Panc1 (cell line): ENCODE measurements around the gene NTRK2. TPM values are rescaled to one million over a fixed set of nuclear protein-coding genes. Genes with fewer than 3 reads are reported as not detected.

Experiments used
- ATAC-seq: fragments of 200-7000 bp; cut with Tn5 transposase; 2 replicates; pipeline ENCODE4 v1.9.1; 2020; ENCODE audit warnings: mild to moderate bottlenecking, moderate library complexity
- BruUV-seq: library from RNA; stranded (reverse); fragments of 400-500 nt; replicated peaks from 2 replicates; lab custom pipeline; 2021; lab: Mats Ljungman, UMichigan
- CTCF ChIA-PET: fragments of 300-600 bp; sonication (Branson Sonifier 250); formaldehyde crosslinking; loops from one replicate; lab custom pipeline; 2022; ENCODE audit warnings: antibody characterized with exemption; lab: Charles Lee
- POLR2A ChIA-PET: fragments of 300-600 bp; sonication (Branson Sonifier 250); formaldehyde crosslinking; loops from one replicate; lab custom pipeline; 2022; ENCODE audit warnings: antibody characterized with exemption; lab: Charles Lee
- DNase-seq: peaks from one replicate; pipeline ENCODE4 v3.0.0-alpha.2; 2010; ENCODE audit warnings: low read depth, low spot score
- H3K27ac ChIP-seq: 2 replicates; pipeline ENCODE4 v1.5.1; 2011; ENCODE audit warnings: mild to moderate bottlenecking, low read length, inconsistent platforms
- H3K27me3 ChIP-seq: fragments of 200-500 bp; sonication (Bioruptor generic); 2 replicates; pipeline ENCODE4 v1.6.0; 2014; ENCODE audit warnings: low read length, inconsistent platforms; ENCODE audit not compliant: control insufficient read depth, insufficient read depth
- H3K36me3 ChIP-seq: fragments of 200-500 bp; sonication (Bioruptor generic); 2 replicates; pipeline ENCODE4 v1.5.1; 2014; ENCODE audit warnings: inconsistent platforms, mild to moderate bottlenecking, low read length, moderate library complexity; ENCODE audit not compliant: control insufficient read depth, insufficient read depth
- H3K4me1 ChIP-seq: 2 replicates; pipeline ENCODE4 v1.5.1; 2011; ENCODE audit warnings: inconsistent platforms, mild to moderate bottlenecking, low read length, moderate library complexity; ENCODE audit not compliant: control insufficient read depth, insufficient read depth
- H3K4me3 ChIP-seq, 2 experiments: 2 replicates each; pipeline ENCODE4 v1.5.1; 2011 to 2012; ENCODE audit warnings: low read depth in 2 of 2, low read length in 2 of 2, mild to moderate bottlenecking in 2 of 2, inconsistent platforms in 1 of 2, moderate library complexity in 1 of 2
- H3K9me3 ChIP-seq: fragments of 200-500 bp; sonication (Bioruptor generic); 2 replicates; pipeline ENCODE4 v1.5.1; 2014; ENCODE audit warnings: low read depth, mild to moderate bottlenecking, inconsistent platforms, low read length, moderate library complexity; ENCODE audit not compliant: control insufficient read depth, insufficient read depth
- CTCF ChIP-seq: fragments of 450-650 bp; IDR thresholded peaks from 2 replicates; pipeline ENCODE4 v1.5.1; 2017; ENCODE audit warnings: mild to moderate bottlenecking
- POLR2AphosphoS5 ChIP-seq: IDR thresholded peaks from 2 replicates; pipeline ENCODE4 v1.6.1; 2012; ENCODE audit warnings: mild to moderate bottlenecking, low read depth, low read length, moderate library complexity
- SIN3A ChIP-seq: IDR thresholded peaks from 2 replicates; pipeline ENCODE4 v1.6.1; 2012; ENCODE audit warnings: low read depth, mild to moderate bottlenecking, low read length, moderate library complexity, borderline replicate concordance; ENCODE audit not compliant: insufficient read depth
- TCF7L2 ChIP-seq: IDR thresholded peaks from 2 replicates; pipeline ENCODE4 v1.6.1; 2011; ENCODE audit warnings: mild to moderate bottlenecking, low read depth, low read length, inconsistent platforms
- in situ Hi-C: cut with HindIII; loops from 2 replicates; pipeline ENCODE4 v1.10.0; 2016; ENCODE audit warnings: low sequenced_read_pairs, low pct_unique_long_range_greater_than_20kb
- intact Hi-C: fragments of 100-400 bp; cut with micrococcal nuclease; formaldehyde crosslinking; loops from one replicate; pipeline ENCODE4 v1.10.0; 2022; ENCODE audit not compliant: unreplicated experiment
- total RNA-seq: library from RNA; stranded (reverse); gene quantifications from one replicate; pipeline ENCODE4 v1.2.1, GENCODE V29; 2021; ENCODE audit not compliant: unreplicated experiment
- TF ChIP-seq, protein P1 (sequence below), 2 experiments: IDR thresholded peaks; 2 replicates each; pipeline ENCODE4 v1.6.1; 2011 to 2012; ENCODE audit warnings: low read depth in 2 of 2, control low read depth in 1 of 2, low read length in 1 of 2, mild to moderate bottlenecking in 1 of 2, moderate library complexity in 1 of 2; ENCODE audit not compliant: insufficient read depth in 1 of 2

The NTRK2 gene
- total RNA-seq, 1 experiment from 2014 or later = 0.23 TPM

- ATAC-seq (no peak), DNase-seq (no peak)
- ChIA-PET CTCF (no interaction called here), POLR2A (no interaction called here)
- H3K9me3 ChIP-seq = no peaks in the 10 kb centered on the region
- BruUV-seq = no TSS peak
- no peaks in the 10 kb centered on the region for H3K36me3 ChIP-seq
- in situ Hi-C loops = no loop called here
- H3K27ac ChIP-seq = no peak overlapping the region
- H3K4me1 ChIP-seq = no peaks in the 10 kb centered on the region
- no peak for TF ChIP-seq POLR2AphosphoS5
- no peak for TF ChIP-seq SIN3A
- TF ChIP-seq CTCF = no peak
- no peak for TF ChIP-seq TCF7L2
- TF ChIP-seq, protein P1, sequence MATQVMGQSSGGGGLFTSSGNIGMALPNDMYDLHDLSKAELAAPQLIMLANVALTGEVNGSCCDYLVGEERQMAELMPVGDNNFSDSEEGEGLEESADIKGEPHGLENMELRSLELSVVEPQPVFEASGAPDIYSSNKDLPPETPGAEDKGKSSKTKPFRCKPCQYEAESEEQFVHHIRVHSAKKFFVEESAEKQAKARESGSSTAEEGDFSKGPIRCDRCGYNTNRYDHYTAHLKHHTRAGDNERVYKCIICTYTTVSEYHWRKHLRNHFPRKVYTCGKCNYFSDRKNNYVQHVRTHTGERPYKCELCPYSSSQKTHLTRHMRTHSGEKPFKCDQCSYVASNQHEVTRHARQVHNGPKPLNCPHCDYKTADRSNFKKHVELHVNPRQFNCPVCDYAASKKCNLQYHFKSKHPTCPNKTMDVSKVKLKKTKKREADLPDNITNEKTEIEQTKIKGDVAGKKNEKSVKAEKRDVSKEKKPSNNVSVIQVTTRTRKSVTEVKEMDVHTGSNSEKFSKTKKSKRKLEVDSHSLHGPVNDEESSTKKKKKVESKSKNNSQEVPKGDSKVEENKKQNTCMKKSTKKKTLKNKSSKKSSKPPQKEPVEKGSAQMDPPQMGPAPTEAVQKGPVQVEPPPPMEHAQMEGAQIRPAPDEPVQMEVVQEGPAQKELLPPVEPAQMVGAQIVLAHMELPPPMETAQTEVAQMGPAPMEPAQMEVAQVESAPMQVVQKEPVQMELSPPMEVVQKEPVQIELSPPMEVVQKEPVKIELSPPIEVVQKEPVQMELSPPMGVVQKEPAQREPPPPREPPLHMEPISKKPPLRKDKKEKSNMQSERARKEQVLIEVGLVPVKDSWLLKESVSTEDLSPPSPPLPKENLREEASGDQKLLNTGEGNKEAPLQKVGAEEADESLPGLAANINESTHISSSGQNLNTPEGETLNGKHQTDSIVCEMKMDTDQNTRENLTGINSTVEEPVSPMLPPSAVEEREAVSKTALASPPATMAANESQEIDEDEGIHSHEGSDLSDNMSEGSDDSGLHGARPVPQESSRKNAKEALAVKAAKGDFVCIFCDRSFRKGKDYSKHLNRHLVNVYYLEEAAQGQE (IDR thresholded peaks at IDR 0.05; ENCODE audit: insufficient read depth in 1 of 2, low read depth in 2 of 2, low read length in 1 of 2) = no peak
- H3K4me3 ChIP-seq = no peak overlapping the region
- intact Hi-C loops = no loop called here
- no peaks in the 10 kb centered on the region for H3K27me3 ChIP-seq
These were observed 314.2 kb downstream of the NTRK2 start for GRCh38 chr9:84983749-84984148.

GRCh38 chr9:84988621-84989020 lies 319.1 kb downstream of the NTRK2 start:
- DNase-seq = no peak
- no peaks in the 10 kb centered on the region for H3K9me3 ChIP-seq
- POLR2A ChIA-PET = no interaction called here
- TF ChIP-seq, protein P1 (IDR thresholded peaks at IDR 0.05; ENCODE audit: insufficient read depth in 1 of 2, low read depth in 2 of 2, low read length in 1 of 2) = no peak
- no peak for TF ChIP-seq SIN3A
- no peak for TF ChIP-seq POLR2AphosphoS5
- TF ChIP-seq CTCF = no peak
- TF ChIP-seq TCF7L2 = no peak
- BruUV-seq = no TSS peak
- no peak overlapping the region for H3K27ac ChIP-seq
- intact Hi-C loops = no loop called here
- no peak overlapping the region for H3K4me3 ChIP-seq
- ATAC-seq = no peak
- in situ Hi-C loops = no loop called here
- no peaks in the 10 kb centered on the region for H3K4me1 ChIP-seq
- no peaks in the 10 kb centered on the region for H3K36me3 ChIP-seq
- no peaks in the 10 kb centered on the region for H3K27me3 ChIP-seq
- CTCF ChIA-PET = no interaction called here
